AG04449 (cell line): ENCODE data around the gene TNNI2.

ENCODE experiments used
- CTCF ChIA-PET: fragments of 350-600 bp; formaldehyde crosslinking; extraction: SDS; loops from one replicate; lab custom pipeline; 2021; ENCODE audit warnings: antibody characterized with exemption; lab: Yijun Ruan, JAX
- POLR2A ChIA-PET: fragments of 400-600, 350-600 bp; formaldehyde crosslinking; extraction: SDS; loops from one replicate; lab custom pipeline; 2020; ENCODE audit warnings: antibody characterized with exemption, inconsistent platforms; lab: Yijun Ruan, JAX
- DNase-seq: peaks from one replicate; pipeline ENCODE4 v3.0.0-alpha.2; 2010; ENCODE audit warnings: low read depth, low spot score
- H3K4me3 ChIP-seq: 2 replicates; pipeline ENCODE4 v1.5.1; 2011; ENCODE audit warnings: low read depth, mild to moderate bottlenecking, control low read depth, low read length
- TF ChIP-seq, protein P1 (sequence below): IDR thresholded peaks from one replicate; pipeline ENCODE4 v1.5.1; 2011; ENCODE audit warnings: mild to moderate bottlenecking, moderate library complexity, low read length, control low read depth, inconsistent platforms; ENCODE audit not compliant: insufficient read depth; ENCODE audit errors: missing control alignments

TNNI2 gene

DNA sequence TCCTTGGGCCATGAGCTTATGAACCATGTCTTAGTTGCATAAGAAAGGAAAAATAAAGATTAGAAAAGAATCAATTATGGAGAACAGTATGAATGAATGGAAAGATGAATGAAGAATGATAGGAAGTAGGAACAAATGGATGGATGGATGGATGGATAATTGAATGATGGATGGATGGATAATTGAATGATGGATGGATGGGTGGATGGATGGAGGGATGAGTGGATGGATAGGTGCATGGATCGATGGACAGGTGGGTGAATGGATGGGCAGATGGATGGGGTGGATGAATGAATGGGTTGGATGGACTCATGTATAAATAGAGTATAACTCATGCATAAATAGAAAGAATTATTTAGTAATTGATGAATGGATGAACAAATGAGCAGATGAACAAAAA is 21.3 kb downstream of the TNNI2 start:
- POLR2A ChIA-PET = no interaction called here

GRCh38 chr11:1861435-1862411 is 22.9 kb downstream of the TNNI2 start:
- no peak for DNase-seq
- ChIA-PET POLR2A (no interaction called here), CTCF (interaction anchor here (1.0 to 2.2 kb wide), 6 partner anchors 11 to 294 kb away, joined by 3 to 13 read pairs (median 6); no protein-coding TSS in a partner anchor)
- TF ChIP-seq, protein P1, sequence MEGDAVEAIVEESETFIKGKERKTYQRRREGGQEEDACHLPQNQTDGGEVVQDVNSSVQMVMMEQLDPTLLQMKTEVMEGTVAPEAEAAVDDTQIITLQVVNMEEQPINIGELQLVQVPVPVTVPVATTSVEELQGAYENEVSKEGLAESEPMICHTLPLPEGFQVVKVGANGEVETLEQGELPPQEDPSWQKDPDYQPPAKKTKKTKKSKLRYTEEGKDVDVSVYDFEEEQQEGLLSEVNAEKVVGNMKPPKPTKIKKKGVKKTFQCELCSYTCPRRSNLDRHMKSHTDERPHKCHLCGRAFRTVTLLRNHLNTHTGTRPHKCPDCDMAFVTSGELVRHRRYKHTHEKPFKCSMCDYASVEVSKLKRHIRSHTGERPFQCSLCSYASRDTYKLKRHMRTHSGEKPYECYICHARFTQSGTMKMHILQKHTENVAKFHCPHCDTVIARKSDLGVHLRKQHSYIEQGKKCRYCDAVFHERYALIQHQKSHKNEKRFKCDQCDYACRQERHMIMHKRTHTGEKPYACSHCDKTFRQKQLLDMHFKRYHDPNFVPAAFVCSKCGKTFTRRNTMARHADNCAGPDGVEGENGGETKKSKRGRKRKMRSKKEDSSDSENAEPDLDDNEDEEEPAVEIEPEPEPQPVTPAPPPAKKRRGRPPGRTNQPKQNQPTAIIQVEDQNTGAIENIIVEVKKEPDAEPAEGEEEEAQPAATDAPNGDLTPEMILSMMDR = no peak
- H3K4me3 ChIP-seq = no peak overlapping the region

More for the DNA sequence above, 21.3 kb downstream of the TNNI2 start:
- no peak for DNase-seq
- no peak overlapping the region for H3K4me3 ChIP-seq
- TF ChIP-seq, protein P1 = no peak
- CTCF ChIA-PET = interaction anchor here (5.5 kb wide), 1 partner anchor 166 kb away, joined by 24 read pairs; no protein-coding TSS in a partner anchor

GRCh38 chr11:1862588-1863351 is 24.0 kb downstream of the TNNI2 start:
- CTCF ChIA-PET = interaction anchor here (1.0 to 2.2 kb wide), 7 partner anchors 12 to 293 kb away, joined by 3 to 13 read pairs (median 4); no protein-coding TSS in a partner anchor
- no peak overlapping the region for H3K4me3 ChIP-seq
- TF ChIP-seq, protein P1 = no peak
- POLR2A ChIA-PET = no interaction called here
- DNase-seq = no peak

- CTCF ChIA-PET = interaction anchor here (0.6 to 2.2 kb wide), 6 partner anchors 13 to 211 kb away, joined by 4 to 13 read pairs (median 6); no protein-coding TSS in a partner anchor
- TF ChIP-seq, protein P1 = no peak
- peak; percentile 40 for DNase-seq
- no peak overlapping the region for H3K4me3 ChIP-seq
- POLR2A ChIA-PET = no interaction called here
Observed at GRCh38 chr11:1863352-1864216, 24.8 kb downstream of the TNNI2 start.

GRCh38 chr11:1864231-1864630 is 25.4 kb downstream of the TNNI2 start:
- DNase-seq = no peak
- ChIA-PET POLR2A (no interaction called here), CTCF (interaction anchor here (0.6 kb wide), 1 partner anchor 117 kb away, joined by 4 read pairs; no protein-coding TSS in a partner anchor)
- TF ChIP-seq, protein P1 = no peak
- H3K4me3 ChIP-seq = no peak overlapping the region
